ENCODE measurements around the gene SYT13. TPM values are rescaled to one million over a fixed set of nuclear protein-coding genes. Genes with fewer than 3 reads are reported as not detected.
A peak's percentile ranks its signal among the peaks of the same experiment; 100 is the strongest.

SYT13 gene
- total and polyA plus RNA-seq, 5 donors from 2014 or later, result not detected

DNA sequence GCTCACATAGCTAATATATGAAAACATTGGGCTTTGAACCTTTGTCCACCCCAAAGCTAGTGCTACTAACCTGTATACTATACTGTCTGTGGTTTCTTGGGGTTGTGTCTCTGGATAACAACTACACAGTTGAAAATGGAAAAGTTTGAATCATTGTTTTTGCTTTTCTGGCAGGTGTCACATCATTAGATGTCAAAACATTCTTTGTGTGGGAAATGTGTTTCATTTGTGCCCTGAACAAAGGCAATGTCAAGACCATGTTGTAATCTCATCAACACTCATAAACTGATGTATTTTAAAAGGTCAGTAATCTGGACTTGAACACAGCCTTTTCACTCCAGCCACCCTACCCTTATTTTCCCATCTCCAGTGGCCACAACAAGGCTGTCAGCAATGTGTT lies 16.5 kb downstream of the SYT13 start:
- Histone ChIP-seq H3K27ac (ENCODE audit: insufficient read depth, low read length, poor library complexity, severe bottlenecking) (no peak overlapping the region), H3K27me3 (ENCODE audit: control insufficient read depth, insufficient read depth, low read length) (peaks cover 4% of the 10 kb centered on the region), H3K9me3 (ENCODE audit: control insufficient read depth in 2 of 2, low read length in 2 of 2) (no peaks in the 10 kb centered on the region), H3K36me3 (ENCODE audit: control insufficient read depth, insufficient read depth, low read length) (no peaks in the 10 kb centered on the region), H3K4me1 (ENCODE audit: control insufficient read depth, insufficient read depth, low read length, poor library complexity, severe bottlenecking) (no peaks in the 10 kb centered on the region), H3K4me3 (ENCODE audit: low read depth, low read length) (no peak overlapping the region)
- no peak for ATAC-seq (ENCODE audit: low read depth in 2 of 2)
- Mint-ChIP-seq H3K4me1 (no peaks in the 10 kb centered on the region), H3K27me3 (peaks cover 38% of the 10 kb centered on the region), H3K27ac (no peak overlapping the region), H3K9me3 (peaks cover 0 to 6% (median 0%) of the 10 kb centered on the region in 7 donors), H3K36me3 (no peaks in the 10 kb centered on the region), H3K4me3 (no peak overlapping the region)
- DNase-seq, result no peak

DNA sequence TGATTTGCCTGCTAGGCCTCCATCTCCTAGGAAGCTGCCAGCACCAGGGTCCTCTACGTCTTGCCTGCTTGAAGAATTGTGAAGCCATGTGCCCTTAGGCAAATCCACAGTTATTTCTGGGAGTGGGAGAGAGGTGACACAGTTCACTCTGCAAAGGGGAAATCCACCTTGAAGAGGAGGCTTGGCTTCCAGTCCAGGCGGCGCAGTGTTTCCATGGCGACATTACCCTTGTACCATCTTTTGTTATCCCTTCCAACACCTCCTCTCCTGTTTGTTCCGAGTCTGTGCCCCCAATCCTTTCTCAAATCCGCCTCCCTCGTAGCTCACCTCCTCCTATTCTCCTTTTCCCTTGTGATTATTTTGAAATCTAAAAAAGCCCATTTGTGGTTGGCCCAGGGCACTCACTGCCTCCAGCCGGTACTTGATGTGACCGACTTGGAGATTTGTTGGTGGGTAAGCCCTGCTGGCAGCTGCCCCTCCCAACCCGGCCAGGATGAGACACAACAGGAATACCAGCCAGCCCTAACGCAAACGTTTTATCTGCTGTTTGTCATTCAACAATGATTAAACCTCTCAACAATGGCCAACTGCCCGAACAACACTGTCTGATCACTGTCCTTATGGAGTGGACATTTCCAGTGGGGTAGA lies 18.4 kb downstream of the SYT13 start:
- no peaks in the 10 kb centered on the region for H3K4me1 Mint-ChIP-seq
- Histone ChIP-seq H3K4me3 (ENCODE audit: low read depth, low read length) (no peak overlapping the region), H3K27me3 (ENCODE audit: control insufficient read depth, insufficient read depth, low read length) (peaks cover 4% of the 10 kb centered on the region), H3K36me3 (ENCODE audit: control insufficient read depth, insufficient read depth, low read length) (no peaks in the 10 kb centered on the region), H3K4me1 (ENCODE audit: control insufficient read depth, insufficient read depth, low read length, poor library complexity, severe bottlenecking) (no peaks in the 10 kb centered on the region), H3K27ac (ENCODE audit: insufficient read depth, low read length, poor library complexity, severe bottlenecking) (no peak overlapping the region), H3K9me3 (ENCODE audit: control insufficient read depth in 2 of 2, low read length in 2 of 2) (no peaks in the 10 kb centered on the region)
- peaks cover 0 to 6% (median 0%) of the 10 kb centered on the region in 7 donors for H3K9me3 Mint-ChIP-seq
- no peak for ATAC-seq (ENCODE audit: low read depth in 2 of 2)
- peaks cover 44% of the 10 kb centered on the region for H3K27me3 Mint-ChIP-seq
- DNase-seq, result no peak
- no peak overlapping the region for H3K4me3 Mint-ChIP-seq
- no peaks in the 10 kb centered on the region for H3K36me3 Mint-ChIP-seq
- no peak overlapping the region for H3K27ac Mint-ChIP-seq

- Mint-ChIP-seq H3K9me3 (peaks cover 0 to 6% (median 0%) of the 10 kb centered on the region in 7 donors), H3K27me3 (peaks cover 38% of the 10 kb centered on the region), H3K27ac (no peak overlapping the region), H3K36me3 (no peaks in the 10 kb centered on the region), H3K4me1 (no peaks in the 10 kb centered on the region), H3K4me3 (no peak overlapping the region)
- Histone ChIP-seq H3K4me3 (ENCODE audit: low read depth, low read length) (no peak overlapping the region), H3K9me3 (ENCODE audit: control insufficient read depth in 2 of 2, low read length in 2 of 2) (no peaks in the 10 kb centered on the region), H3K27me3 (ENCODE audit: control insufficient read depth, insufficient read depth, low read length) (peaks cover 4% of the 10 kb centered on the region), H3K36me3 (ENCODE audit: control insufficient read depth, insufficient read depth, low read length) (no peaks in the 10 kb centered on the region), H3K27ac (ENCODE audit: insufficient read depth, low read length, poor library complexity, severe bottlenecking) (no peak overlapping the region), H3K4me1 (ENCODE audit: control insufficient read depth, insufficient read depth, low read length, poor library complexity, severe bottlenecking) (no peaks in the 10 kb centered on the region)
- ATAC-seq (ENCODE audit: low read depth in 2 of 2) (no peak), DNase-seq (no peak)
These were observed 19.1 kb downstream of the SYT13 start for GRCh38 chr11:45267052-45267451.

- peaks cover 3% of the 10 kb centered on the region for H3K27me3 ChIP-seq (ENCODE audit: control insufficient read depth, insufficient read depth, low read length)
- no peaks in the 10 kb centered on the region for H3K36me3 ChIP-seq (ENCODE audit: control insufficient read depth, insufficient read depth, low read length)
- H3K4me1 ChIP-seq (ENCODE audit: control insufficient read depth, insufficient read depth, low read length, poor library complexity, severe bottlenecking), result no peaks in the 10 kb centered on the region
- Mint-ChIP-seq H3K36me3 (no peaks in the 10 kb centered on the region), H3K4me3 (no peak overlapping the region), H3K27me3 (peaks cover 38% of the 10 kb centered on the region), H3K27ac (peak overlapping the region in 1 of 3 donors; percentile 66), H3K9me3 (peaks cover 0 to 6% (median 0%) of the 10 kb centered on the region in 7 donors), H3K4me1 (no peaks in the 10 kb centered on the region)
- DNase-seq, result no peak
- H3K4me3 ChIP-seq (ENCODE audit: low read depth, low read length), result no peak overlapping the region
- no peaks in the 10 kb centered on the region for H3K9me3 ChIP-seq (ENCODE audit: control insufficient read depth in 2 of 2, low read length in 2 of 2)
- ATAC-seq (ENCODE audit: low read depth in 2 of 2), result no peak
- no peak overlapping the region for H3K27ac ChIP-seq (ENCODE audit: insufficient read depth, low read length, poor library complexity, severe bottlenecking)
These were observed 19.5 kb downstream of the SYT13 start for GRCh38 chr11:45266676-45267020.

DNA sequence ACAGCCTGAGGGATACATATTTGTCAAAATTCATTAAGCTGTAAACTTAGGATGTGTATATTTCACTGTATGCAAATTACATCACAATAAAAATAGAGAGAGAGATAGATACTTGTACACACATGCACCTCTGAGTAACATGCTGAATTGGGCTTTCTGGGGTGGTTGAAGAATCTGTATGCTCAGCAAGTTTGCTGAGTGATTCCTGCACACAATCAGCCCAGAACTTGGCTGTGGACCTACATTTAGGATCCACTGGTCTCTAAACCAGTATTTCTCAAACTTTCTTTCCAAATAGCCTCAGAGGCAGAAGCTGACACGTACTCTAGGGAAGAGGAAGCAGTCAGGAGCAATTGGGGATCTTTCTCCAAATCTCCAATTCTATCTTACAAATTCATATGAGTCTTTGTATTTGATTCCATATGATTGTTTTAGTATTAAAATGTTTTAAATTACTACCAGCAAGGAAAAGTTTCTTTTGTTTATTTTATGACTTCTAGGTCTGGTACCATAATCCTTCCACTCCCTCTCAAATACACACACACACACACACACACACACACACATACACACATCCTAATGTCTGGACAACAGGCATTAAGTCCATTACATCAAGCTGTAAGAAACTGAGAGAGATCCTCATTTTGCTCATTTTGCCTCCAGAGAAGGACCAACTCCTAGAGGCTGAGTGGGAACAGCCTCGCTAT lies 20.0 kb downstream of the SYT13 start:
- H3K9me3 ChIP-seq (ENCODE audit: control insufficient read depth in 2 of 2, low read length in 2 of 2), result no peaks in the 10 kb centered on the region
- no peaks in the 10 kb centered on the region for H3K36me3 ChIP-seq (ENCODE audit: control insufficient read depth, insufficient read depth, low read length)
- DNase-seq, result no peak
- no peak overlapping the region for H3K4me3 ChIP-seq (ENCODE audit: low read depth, low read length)
- Mint-ChIP-seq H3K4me1 (no peaks in the 10 kb centered on the region), H3K4me3 (no peak overlapping the region), H3K9me3 (peaks cover 0 to under 1% (median 0%) of the 10 kb centered on the region in 7 donors), H3K27me3 (peaks cover 32% of the 10 kb centered on the region), H3K27ac (peak overlapping the region in 1 of 3 donors; percentile 66), H3K36me3 (no peaks in the 10 kb centered on the region)
- no peak for ATAC-seq (ENCODE audit: low read depth in 2 of 2)
- H3K27me3 ChIP-seq (ENCODE audit: control insufficient read depth, insufficient read depth, low read length), result no peaks in the 10 kb centered on the region
- H3K27ac ChIP-seq (ENCODE audit: insufficient read depth, low read length, poor library complexity, severe bottlenecking), result no peak overlapping the region
- H3K4me1 ChIP-seq (ENCODE audit: control insufficient read depth, insufficient read depth, low read length, poor library complexity, severe bottlenecking), result no peaks in the 10 kb centered on the region

DNA sequence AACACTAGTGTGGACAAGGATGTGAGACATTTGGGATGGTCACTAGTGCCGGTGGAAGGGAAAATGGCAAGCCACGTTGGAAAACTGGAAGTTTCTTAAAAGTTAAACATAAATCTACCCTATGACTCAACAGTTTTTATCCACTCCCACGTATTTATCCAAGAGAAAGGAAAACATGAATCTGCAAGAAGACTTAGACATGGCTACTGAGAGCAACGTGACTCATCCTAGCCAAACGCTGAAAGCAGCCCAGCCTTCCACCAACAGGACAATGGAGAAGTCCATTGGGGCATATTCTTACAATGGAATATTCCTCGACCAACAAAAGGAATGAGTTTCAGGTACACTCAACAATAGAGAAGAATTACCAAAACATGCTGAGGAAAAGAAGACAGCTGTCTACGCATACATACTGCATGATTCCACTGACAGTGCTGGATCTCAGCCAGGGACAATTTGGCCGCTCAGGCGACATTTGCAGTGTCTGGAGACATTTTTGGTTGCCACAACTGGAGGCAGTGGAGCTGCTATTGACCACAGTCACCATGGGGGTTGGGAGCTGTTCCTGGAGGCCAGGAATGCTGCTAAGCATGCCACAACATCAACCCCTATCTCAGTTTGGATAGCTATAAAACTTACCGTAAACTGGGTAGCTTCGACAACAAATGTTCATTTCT lies 21.2 kb downstream of the SYT13 start:
- no peak overlapping the region for H3K27ac ChIP-seq (ENCODE audit: insufficient read depth, low read length, poor library complexity, severe bottlenecking)
- H3K4me3 ChIP-seq (ENCODE audit: low read depth, low read length), result no peak overlapping the region
- no peaks in the 10 kb centered on the region for H3K4me1 ChIP-seq (ENCODE audit: control insufficient read depth, insufficient read depth, low read length, poor library complexity, severe bottlenecking)
- H3K9me3 Mint-ChIP-seq, result no peaks in the 10 kb centered on the region
- no peak overlapping the region for H3K4me3 Mint-ChIP-seq
- H3K9me3 ChIP-seq (ENCODE audit: control insufficient read depth in 2 of 2, low read length in 2 of 2), result no peaks in the 10 kb centered on the region
- ATAC-seq (ENCODE audit: low read depth in 2 of 2) (no peak), DNase-seq (no peak)
- H3K27ac Mint-ChIP-seq, result no peak overlapping the region
- H3K27me3 ChIP-seq (ENCODE audit: control insufficient read depth, insufficient read depth, low read length), result no peaks in the 10 kb centered on the region
- H3K36me3 ChIP-seq (ENCODE audit: control insufficient read depth, insufficient read depth, low read length), result no peaks in the 10 kb centered on the region
- H3K4me1 Mint-ChIP-seq, result no peaks in the 10 kb centered on the region
- no peaks in the 10 kb centered on the region for H3K36me3 Mint-ChIP-seq
- peaks cover 25% of the 10 kb centered on the region for H3K27me3 Mint-ChIP-seq

GRCh38 chr11:45263773-45264172 lies 22.4 kb downstream of the SYT13 start:
- H3K27me3 Mint-ChIP-seq, result peaks cover 19% of the 10 kb centered on the region
- no peak overlapping the region for H3K27ac Mint-ChIP-seq
- DNase-seq (no peak), ATAC-seq (ENCODE audit: low read depth in 2 of 2) (no peak)
- Histone ChIP-seq H3K4me3 (ENCODE audit: low read depth, low read length) (no peak overlapping the region), H3K27me3 (ENCODE audit: control insufficient read depth, insufficient read depth, low read length) (no peaks in the 10 kb centered on the region), H3K9me3 (ENCODE audit: control insufficient read depth in 2 of 2, low read length in 2 of 2) (no peaks in the 10 kb centered on the region), H3K36me3 (ENCODE audit: control insufficient read depth, insufficient read depth, low read length) (no peaks in the 10 kb centered on the region), H3K4me1 (ENCODE audit: control insufficient read depth, insufficient read depth, low read length, poor library complexity, severe bottlenecking) (no peaks in the 10 kb centered on the region), H3K27ac (ENCODE audit: insufficient read depth, low read length, poor library complexity, severe bottlenecking) (no peak overlapping the region)
- no peak overlapping the region for H3K4me3 Mint-ChIP-seq
- no peaks in the 10 kb centered on the region for H3K4me1 Mint-ChIP-seq
- no peaks in the 10 kb centered on the region for H3K9me3 Mint-ChIP-seq
- H3K36me3 Mint-ChIP-seq, result no peaks in the 10 kb centered on the region
